Fibroblast of lung (primary cell): ENCODE measurements around the gene ELMO1. TPM values are rescaled to one million over a fixed set of nuclear protein-coding genes. Genes with fewer than 3 reads are reported as not detected.

Source experiments
- DNase-seq, 2 donors: peaks; one replicate each; pipeline versions ENCODE4 v3.0.0 to v3.0.0-alpha.2; 2010; ENCODE audit warnings: low read depth in 2 of 2
- H2AFZ ChIP-seq: 2 replicates; pipeline ENCODE4 v1.5.1; 2012; ENCODE audit warnings: low read length, control low read depth, inconsistent platforms
- H3K27ac ChIP-seq: 2 replicates; pipeline ENCODE4 v1.5.1; 2011; ENCODE audit warnings: low read length, control low read depth; ENCODE audit not compliant: insufficient read depth
- H3K27me3 ChIP-seq: 2 replicates; pipeline ENCODE4 v1.5.1; 2011; ENCODE audit warnings: mild to moderate bottlenecking, low read length; ENCODE audit not compliant: control insufficient read depth, insufficient read depth
- H3K36me3 ChIP-seq: 2 replicates; pipeline ENCODE4 v1.5.1; 2011; ENCODE audit warnings: low read length; ENCODE audit not compliant: control insufficient read depth, insufficient read depth
- H3K4me1 ChIP-seq: 2 replicates; pipeline ENCODE4 v1.5.1; 2011; ENCODE audit warnings: low read length; ENCODE audit not compliant: control insufficient read depth, insufficient read depth; ENCODE audit errors: extremely low read depth
- H3K4me2 ChIP-seq: 2 replicates; pipeline ENCODE4 v1.5.1; 2011; ENCODE audit warnings: low read length, control low read depth; ENCODE audit not compliant: insufficient read depth; ENCODE audit errors: extremely low read depth
- H3K4me3 ChIP-seq, 4 experiments: fragments of 200-600 bp in 1 of 4; sonication (generic) in 1 of 4; replicated peaks in 1 of 4; 2 replicates each; pipeline ENCODE4 v1.5.1; 2011 to 2016; ENCODE audit warnings: low read length in 4 of 4, low read depth in 3 of 4, mild to moderate bottlenecking in 3 of 4, control low read depth in 2 of 4, inconsistent platforms in 1 of 4, mixed read lengths in 1 of 4; ENCODE audit not compliant: insufficient read depth in 1 of 4; ENCODE audit errors: control extremely low read depth in 1 of 4
- H3K79me2 ChIP-seq: 2 replicates; pipeline ENCODE4 v1.5.1; 2012; ENCODE audit warnings: mild to moderate bottlenecking, low read length, inconsistent platforms; ENCODE audit not compliant: control insufficient read depth, insufficient read depth
- H3K9ac ChIP-seq: 2 replicates; pipeline ENCODE4 v1.5.1; 2011; ENCODE audit warnings: mild to moderate bottlenecking, low read length, control low read depth; ENCODE audit not compliant: insufficient read depth
- H3K9me3 ChIP-seq: 2 replicates; pipeline ENCODE4 v1.5.1; 2012; ENCODE audit warnings: low read depth, low read length; ENCODE audit not compliant: control insufficient read depth, insufficient read depth
- H4K20me1 ChIP-seq: 2 replicates; pipeline ENCODE4 v1.5.1; 2011; ENCODE audit warnings: low read length; ENCODE audit not compliant: control insufficient read depth, insufficient read depth; ENCODE audit errors: extremely low read depth
- EZH2 ChIP-seq: IDR thresholded peaks from 2 replicates; pipeline ENCODE4 v1.5.1; 2012; ENCODE audit warnings: low read length, control low read depth, mild to moderate bottlenecking; ENCODE audit errors: missing control alignments
- polyA plus RNA-seq, 2 donors: library from polyadenylated mRNA; depleted of rRNA in 1 of 2; stranded (reverse) in 1 of 2; unstranded in 1 of 2; fragments of >200 nt; gene quantifications; 2 replicates each; pipeline ENCODE4 v1.2.1, GENCODE V29; 2011 to 2012; ENCODE audit warnings: missing spikeins in 1 of 2
- total RNA-seq: library from RNA; depleted of rRNA; stranded (reverse); fragments of >200 nt; gene quantifications from 2 replicates; pipeline ENCODE4 v1.2.1, GENCODE V29; 2014
- TF ChIP-seq, protein P1 (sequence below), 2 donors: IDR thresholded peaks in 1 of 2; conservative IDR thresholded peaks in 1 of 2; 1 replicate in 1 of 2; 2 replicates in 1 of 2; pipeline ENCODE4 v1.5.1; 2011 to 2012; ENCODE audit warnings: low read length in 2 of 2, control low read depth in 1 of 2, inconsistent platforms in 1 of 2, low read depth in 1 of 2, mild to moderate bottlenecking in 1 of 2

Gene ELMO1
- total and polyA plus RNA-seq, 2 donors (not counting 1 experiment from before 2014, with no cell fraction given): 0.50 TPM; not detected in 1

DNA sequence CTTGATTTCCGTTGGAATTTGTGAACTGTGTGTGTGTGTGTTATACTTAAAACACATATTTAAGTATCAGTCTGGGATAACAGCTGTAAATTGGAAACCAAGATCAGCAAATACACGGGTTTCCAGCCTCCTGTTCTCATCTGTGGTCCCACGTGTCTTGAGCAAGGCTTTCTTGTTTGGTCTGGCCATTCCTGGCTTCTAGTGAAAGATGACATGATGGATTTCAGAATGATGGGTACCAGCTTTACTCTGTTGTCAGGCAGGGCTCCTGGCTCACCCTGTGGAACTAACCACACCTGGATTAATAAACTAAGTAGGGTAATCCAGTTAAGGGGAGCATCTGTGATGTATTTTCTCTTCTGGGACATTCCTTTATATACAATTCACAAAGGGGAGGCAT lies 378.2 kb downstream of the ELMO1 start:
- H3K9ac ChIP-seq: no peak overlapping the region
- DNase-seq: no peak
- H3K4me1 ChIP-seq: no peaks in the 10 kb centered on the region
- no peak overlapping the region for H2AFZ ChIP-seq
- no peak overlapping the region for H3K4me3 ChIP-seq
- no peaks in the 10 kb centered on the region for H3K9me3 ChIP-seq
- no peak overlapping the region for H3K27ac ChIP-seq
- H3K4me2 ChIP-seq: no peak overlapping the region
- H3K36me3 ChIP-seq: no peaks in the 10 kb centered on the region
- H4K20me1 ChIP-seq: no peaks in the 10 kb centered on the region
- no peaks in the 10 kb centered on the region for H3K79me2 ChIP-seq
- H3K27me3 ChIP-seq: no peaks in the 10 kb centered on the region
- TF ChIP-seq, protein P1, sequence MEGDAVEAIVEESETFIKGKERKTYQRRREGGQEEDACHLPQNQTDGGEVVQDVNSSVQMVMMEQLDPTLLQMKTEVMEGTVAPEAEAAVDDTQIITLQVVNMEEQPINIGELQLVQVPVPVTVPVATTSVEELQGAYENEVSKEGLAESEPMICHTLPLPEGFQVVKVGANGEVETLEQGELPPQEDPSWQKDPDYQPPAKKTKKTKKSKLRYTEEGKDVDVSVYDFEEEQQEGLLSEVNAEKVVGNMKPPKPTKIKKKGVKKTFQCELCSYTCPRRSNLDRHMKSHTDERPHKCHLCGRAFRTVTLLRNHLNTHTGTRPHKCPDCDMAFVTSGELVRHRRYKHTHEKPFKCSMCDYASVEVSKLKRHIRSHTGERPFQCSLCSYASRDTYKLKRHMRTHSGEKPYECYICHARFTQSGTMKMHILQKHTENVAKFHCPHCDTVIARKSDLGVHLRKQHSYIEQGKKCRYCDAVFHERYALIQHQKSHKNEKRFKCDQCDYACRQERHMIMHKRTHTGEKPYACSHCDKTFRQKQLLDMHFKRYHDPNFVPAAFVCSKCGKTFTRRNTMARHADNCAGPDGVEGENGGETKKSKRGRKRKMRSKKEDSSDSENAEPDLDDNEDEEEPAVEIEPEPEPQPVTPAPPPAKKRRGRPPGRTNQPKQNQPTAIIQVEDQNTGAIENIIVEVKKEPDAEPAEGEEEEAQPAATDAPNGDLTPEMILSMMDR (conservative IDR thresholded peaks at IDR 0.05 in 1 of 2, IDR thresholded peaks at IDR 0.05 in 1 of 2; ENCODE audit: low read depth in 1 of 2, low read length in 2 of 2): no peak
- no peak for TF ChIP-seq EZH2

DNA sequence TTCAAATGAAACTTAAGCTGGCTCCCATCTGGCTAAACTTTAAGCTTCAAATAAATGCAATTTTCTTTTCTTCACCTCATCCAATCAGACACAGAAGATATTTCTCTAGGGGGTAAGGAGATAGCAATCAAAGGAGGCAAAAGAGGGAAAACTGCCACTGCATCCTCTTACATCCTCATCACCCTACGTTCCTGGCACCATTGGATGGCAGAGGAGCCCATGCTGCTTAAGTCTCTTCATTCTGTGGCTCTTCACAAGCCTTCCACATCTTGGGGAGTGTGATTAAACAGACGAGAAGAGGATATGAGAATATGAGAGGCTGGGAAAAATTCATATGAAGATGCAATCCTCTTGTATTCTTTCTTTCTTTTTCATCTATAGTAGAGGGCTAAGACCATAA lies 378.6 kb downstream of the ELMO1 start:
- H4K20me1 ChIP-seq: no peaks in the 10 kb centered on the region
- H2AFZ ChIP-seq: no peak overlapping the region
- no peaks in the 10 kb centered on the region for H3K4me1 ChIP-seq
- no peaks in the 10 kb centered on the region for H3K27me3 ChIP-seq
- no peaks in the 10 kb centered on the region for H3K9me3 ChIP-seq
- H3K4me2 ChIP-seq: no peak overlapping the region
- no peak for DNase-seq
- H3K79me2 ChIP-seq: no peaks in the 10 kb centered on the region
- H3K4me3 ChIP-seq: no peak overlapping the region
- no peak overlapping the region for H3K27ac ChIP-seq
- H3K9ac ChIP-seq: no peak overlapping the region
- TF ChIP-seq, protein P1 (conservative IDR thresholded peaks at IDR 0.05 in 1 of 2, IDR thresholded peaks at IDR 0.05 in 1 of 2; ENCODE audit: low read depth in 1 of 2, low read length in 2 of 2): no peak
- no peak for TF ChIP-seq EZH2
- H3K36me3 ChIP-seq: no peaks in the 10 kb centered on the region

DNA sequence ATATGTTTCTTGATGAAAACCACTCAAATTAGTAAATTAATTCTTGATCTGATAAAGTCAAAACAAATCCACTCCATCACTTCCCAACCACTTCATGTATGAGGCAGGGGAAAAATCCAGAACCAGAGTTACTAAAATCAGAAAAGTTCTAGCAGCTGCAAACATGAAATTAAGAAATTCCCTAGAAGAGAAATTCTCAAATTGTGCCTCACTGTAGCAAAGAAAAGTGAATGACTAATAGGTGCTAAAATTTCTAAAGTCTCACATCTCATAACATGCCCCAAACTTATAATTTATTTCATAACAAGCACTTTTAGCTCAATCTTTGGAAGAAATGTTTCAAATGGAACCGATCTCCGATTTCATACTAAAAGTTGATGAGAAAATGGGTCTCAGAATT lies 379.3 kb downstream of the ELMO1 start:
- H3K36me3 ChIP-seq: no peaks in the 10 kb centered on the region
- TF ChIP-seq, protein P1 (conservative IDR thresholded peaks at IDR 0.05 in 1 of 2, IDR thresholded peaks at IDR 0.05 in 1 of 2; ENCODE audit: low read depth in 1 of 2, low read length in 2 of 2): no peak
- TF ChIP-seq EZH2: no peak
- no peak for DNase-seq
- H3K4me2 ChIP-seq: no peak overlapping the region
- H3K27me3 ChIP-seq: no peaks in the 10 kb centered on the region
- no peak overlapping the region for H3K4me3 ChIP-seq
- H3K27ac ChIP-seq: no peak overlapping the region
- no peak overlapping the region for H3K9ac ChIP-seq
- no peaks in the 10 kb centered on the region for H3K79me2 ChIP-seq
- H3K9me3 ChIP-seq: no peaks in the 10 kb centered on the region
- no peaks in the 10 kb centered on the region for H3K4me1 ChIP-seq
- H4K20me1 ChIP-seq: no peaks in the 10 kb centered on the region
- no peak overlapping the region for H2AFZ ChIP-seq
